ENCODE measurements around the gene NOXA1.

DNA sequence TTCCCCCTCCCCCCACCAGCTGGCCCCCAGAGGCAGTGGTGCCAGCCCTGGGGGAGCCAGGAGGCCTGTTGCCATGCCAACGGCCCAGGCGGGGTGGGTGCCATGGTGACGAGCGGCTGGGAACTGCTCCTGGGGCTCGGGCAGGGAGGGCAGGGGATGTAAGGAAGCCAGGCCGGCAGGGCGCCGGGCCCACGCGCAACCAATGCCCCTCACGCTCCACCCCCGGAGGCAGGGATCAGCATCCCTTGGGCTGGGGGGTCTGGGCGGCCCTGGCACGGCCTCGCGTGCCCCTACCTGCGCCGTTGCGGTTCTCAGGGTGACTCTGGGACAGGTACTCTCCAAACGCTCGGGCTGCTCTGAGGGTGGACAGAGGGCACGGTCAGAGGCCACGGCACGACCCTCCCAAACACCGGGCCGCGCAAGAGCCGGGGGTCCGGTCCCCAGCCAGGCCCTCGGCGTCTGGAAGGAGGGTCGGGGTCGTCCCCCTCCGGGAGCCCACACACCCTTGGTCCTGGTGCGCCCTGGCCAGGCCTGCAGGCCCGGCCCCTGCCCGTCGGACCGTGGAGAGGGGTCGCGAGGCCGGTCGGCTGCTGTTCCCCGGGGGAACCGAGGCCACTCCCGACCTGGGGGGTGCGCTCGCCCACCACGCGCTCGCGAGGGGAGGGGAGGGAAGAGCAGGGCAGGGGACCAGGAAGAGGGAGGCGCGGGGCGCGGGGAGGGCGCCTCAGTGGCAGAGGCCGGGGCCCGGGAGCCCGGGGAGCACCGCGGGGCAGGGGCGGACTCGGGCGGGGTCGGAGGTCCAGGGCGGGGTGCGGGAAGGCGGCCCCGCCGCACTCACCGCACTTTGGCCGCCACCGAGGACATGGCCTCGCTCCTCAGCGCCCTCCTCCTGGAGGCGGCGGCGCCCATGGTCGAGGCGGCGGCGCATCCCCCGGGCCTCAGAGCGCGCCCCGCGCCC lies 35.3 kb downstream of the NOXA1 start:
- TF ChIP-seq TAF1 (IDR thresholded peaks at IDR 0.05; ENCODE audit: borderline replicate concordance, low read depth, low read length) (no peak), POLR2A (IDR thresholded peaks at IDR 0.05; ENCODE audit: low read depth, low read length) (no peak), POLR2AphosphoS5 (IDR thresholded peaks at IDR 0.05; ENCODE audit: low read depth, low read length) (no peak)

All from GM12892 (cell line).